DLD1 (cell line): ENCODE measurements around the gene HDAC9.

ENCODE experiments used
- in situ Hi-C: cut with HindIII; loops from 2 replicates; pipeline ENCODE4 v1.10.0; 2017; ENCODE audit warnings: low sequenced_read_pairs

Gene HDAC9

GRCh38 chr7:18495412-18496340 lies at the start of gene HDAC9:
Gene HDAC9, plus strand, starts transcription at chr7:18495749. Its CDS starts 554 bp downstream, at chr7:18496303.
- in situ Hi-C loops = no loop called here

DNA sequence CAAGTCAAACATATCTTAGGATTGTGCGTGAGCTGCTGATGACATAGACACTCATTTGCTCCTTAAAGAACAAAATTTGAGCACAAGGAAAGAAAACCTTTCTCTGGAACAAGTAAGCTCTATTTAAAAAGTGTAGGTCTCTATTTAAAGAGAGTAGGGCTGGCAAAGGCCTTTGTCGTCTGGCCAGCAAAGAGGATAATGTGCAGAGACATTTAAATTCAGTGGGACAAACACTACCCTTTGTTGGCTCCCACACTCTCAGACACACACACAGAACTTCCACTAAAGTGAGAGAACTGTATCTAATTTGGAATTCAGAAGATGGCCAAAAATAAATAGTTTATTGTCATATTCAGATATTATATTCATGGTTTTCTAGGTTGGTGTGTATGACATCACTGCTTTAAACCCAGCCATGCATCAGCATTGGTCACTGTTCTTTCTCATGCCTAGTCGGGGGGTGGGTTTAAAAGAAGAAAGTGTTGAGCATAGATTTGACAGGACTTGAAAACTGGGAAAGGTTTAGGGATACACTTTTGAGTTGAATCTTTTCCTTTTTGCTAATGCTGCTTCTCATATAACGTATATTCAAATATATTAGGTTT lies 49.5 kb upstream of the HDAC9 start:
- in situ Hi-C loops = no loop called here

- in situ Hi-C loops = no loop called here
These were observed 45.5 kb upstream of the HDAC9 start for GRCh38 chr7:18450019-18450418.

GRCh38 chr7:18455606-18456005 lies 39.9 kb upstream of the HDAC9 start:
- in situ Hi-C loops = no loop called here

DNA sequence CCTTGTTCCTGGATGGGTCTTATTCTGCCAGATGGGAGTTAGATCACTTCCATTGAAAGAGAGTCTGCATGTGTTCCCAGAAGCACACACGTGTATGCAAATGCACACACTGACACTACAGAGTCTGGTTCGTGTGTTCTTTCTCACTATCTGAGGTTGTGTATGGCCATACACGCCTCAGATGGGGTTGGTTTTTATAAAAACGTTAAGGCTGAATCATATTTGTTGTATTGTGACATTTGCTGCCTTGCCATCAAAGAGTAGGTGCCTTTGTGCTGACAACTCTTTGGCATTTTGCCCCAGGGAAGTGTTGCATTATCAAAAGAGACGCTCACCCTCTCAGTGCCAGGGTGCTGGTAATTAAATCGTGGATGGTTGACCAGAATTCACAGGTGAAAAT lies 37.7 kb upstream of the HDAC9 start:
- in situ Hi-C loops = no loop called here

DNA sequence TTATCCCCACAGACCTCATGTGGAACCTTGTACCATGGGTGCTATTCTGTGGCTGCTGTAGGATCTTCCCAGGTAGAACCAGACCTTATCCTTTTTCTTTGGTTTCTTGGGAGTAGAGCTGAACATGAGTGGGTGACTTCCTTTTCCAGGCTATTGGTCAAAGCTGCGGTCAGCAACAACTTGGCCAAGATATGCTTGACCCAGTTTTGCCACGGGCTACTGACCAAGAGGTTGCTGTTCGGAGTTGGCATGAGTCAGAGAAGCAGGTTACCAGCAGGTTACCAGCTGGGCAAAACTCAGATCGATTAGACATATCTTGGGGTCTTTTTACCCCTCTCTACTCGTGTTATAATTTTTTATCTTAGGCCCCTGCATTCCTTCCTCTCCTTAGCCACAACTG lies 36.7 kb upstream of the HDAC9 start:
- in situ Hi-C loops = no loop called here

DNA sequence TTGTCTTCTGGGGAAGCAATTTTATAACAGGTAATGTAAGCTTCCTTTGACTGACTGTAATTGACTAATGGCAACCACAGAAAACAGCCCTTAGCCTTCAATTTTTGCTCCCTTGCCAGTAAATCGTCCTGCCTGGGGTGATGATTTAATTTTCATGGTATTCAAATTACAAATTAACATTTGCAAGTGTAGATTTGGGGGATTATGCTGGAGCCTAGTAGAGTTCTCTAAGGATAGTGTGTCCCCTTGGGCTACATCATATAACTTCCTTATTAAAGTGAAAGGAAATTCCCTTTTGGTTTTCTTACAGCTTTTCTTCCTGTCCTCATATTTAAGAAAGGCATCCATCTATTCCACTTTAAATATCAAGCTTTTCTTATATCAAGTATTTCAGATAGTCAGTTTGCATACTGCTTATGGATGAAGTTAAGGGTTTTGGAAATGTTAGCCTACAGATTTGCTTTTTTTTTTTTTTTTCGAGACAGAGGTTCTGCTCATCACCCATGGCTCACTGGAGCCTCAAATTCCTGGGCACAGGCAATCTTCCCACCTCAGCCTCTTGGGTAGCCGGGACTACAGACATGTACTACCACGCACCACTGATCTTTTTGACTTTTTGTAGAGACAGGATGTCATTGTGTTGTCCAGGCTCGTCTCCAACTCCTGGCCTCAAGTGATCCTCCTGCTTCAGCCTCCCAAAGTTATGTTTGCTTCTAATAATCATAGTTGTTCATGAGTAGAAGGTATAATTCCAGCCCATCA lies 35.9 kb upstream of the HDAC9 start:
- in situ Hi-C loops = no loop called here

GRCh38 chr7:18461785-18462467 lies 33.6 kb upstream of the HDAC9 start:
- in situ Hi-C loops = no loop called here

DNA sequence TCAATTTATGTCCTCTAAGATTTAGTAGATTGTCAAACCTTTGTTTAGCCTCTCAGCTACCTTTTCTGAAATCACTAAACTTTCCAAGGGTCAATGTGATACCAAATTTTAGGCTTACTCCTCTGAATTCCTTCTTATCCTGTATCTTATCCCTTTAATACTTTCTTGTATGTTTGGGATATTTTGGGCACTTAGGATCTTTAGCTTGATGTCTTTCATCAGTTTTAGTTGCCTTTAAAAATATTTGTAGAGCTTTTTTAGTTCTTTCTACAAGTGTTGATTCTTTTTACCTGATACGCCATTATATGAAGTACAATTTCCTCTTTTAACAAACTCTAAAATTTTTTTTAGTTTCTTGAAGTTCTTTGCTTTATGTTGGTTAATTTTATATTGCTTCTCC lies 30.7 kb upstream of the HDAC9 start:
- in situ Hi-C loops = no loop called here

GRCh38 chr7:18467011-18467410 lies 28.5 kb upstream of the HDAC9 start:
- in situ Hi-C loops = no loop called here

DNA sequence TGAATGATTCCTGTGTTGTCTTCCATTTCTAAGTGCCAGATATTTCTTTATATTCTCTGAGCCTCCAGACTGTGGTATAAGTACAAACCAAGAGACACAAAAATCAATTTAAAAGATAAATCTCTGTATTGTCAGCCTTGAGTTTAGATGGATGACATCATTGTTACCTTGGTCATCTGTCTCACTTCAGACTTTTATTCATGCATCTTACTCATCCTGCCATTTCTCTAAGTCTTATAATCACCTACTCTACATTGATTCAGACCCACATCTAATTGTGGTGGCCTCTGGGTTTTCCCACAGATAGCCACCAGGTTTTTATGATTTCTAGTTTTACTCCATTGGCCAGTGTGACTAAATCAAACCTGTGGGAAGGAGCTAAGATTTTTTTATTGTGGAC lies 26.8 kb upstream of the HDAC9 start:
- in situ Hi-C loops = no loop called here

DNA sequence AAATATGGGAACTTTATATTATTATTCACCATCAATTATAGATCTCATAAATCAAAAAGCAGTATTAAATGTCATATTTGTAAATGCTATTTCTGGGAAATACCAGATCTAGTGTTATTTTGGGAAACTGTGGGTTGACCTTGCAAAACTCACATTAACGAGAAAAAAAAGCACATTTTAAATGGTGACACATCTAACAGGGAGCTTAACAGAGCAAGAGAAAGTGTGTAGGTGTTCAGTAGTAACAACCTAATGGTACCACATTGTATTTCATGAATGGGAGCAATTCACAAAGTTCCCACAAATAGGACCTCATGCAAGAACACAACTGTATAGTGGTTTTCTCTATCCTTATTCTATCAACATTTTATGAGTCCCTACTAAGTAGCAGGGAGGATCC lies 26.2 kb upstream of the HDAC9 start:
- in situ Hi-C loops = no loop called here

- in situ Hi-C loops = no loop called here
These were observed 23.9 kb upstream of the HDAC9 start for GRCh38 chr7:18471476-18472160.

GRCh38 chr7:18472161-18472483 lies 23.4 kb upstream of the HDAC9 start:
- in situ Hi-C loops = no loop called here

- in situ Hi-C loops = no loop called here
These were observed 22.4 kb upstream of the HDAC9 start for GRCh38 chr7:18473119-18473518.

DNA sequence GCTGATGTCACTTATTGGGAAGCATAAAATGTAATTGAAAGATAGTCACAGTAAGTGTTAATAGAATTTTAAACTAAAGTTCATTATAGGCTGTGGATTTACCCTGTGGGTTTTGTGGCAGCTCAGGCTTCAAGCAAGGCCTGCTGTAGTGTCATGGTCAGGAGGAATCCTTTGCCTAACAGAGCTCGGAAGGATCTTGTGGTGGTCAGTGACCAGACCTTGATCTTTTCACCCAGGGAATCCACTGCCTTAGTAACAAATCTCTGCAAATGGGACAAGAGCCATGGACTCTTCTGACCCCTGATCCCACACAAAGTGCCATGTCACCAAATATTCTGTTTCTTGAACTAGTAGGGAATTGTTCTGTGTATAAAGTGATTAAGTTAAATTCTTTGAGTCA lies 20.6 kb upstream of the HDAC9 start:
- in situ Hi-C loops = no loop called here

GRCh38 chr7:18475488-18475887 lies 20.1 kb upstream of the HDAC9 start:
- in situ Hi-C loops = no loop called here

DNA sequence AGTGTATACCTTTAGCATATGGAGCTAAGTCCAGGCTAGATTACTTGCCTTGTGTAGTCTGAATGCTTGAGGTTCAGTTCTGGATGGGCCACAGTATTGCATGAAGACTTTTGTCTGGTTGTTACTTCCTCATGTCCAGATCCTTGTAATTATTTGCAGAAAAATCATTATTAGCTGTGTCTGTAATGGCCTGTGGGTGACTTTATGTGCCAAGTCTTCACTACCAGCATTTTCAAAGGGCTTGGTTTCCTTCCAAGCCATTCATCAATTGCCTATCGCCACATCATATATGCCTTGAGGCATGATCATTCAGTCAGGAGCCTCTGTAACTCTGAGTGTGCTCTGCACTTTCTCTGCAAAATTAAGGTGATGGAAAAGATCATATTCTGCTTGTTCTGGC lies 13.8 kb upstream of the HDAC9 start:
- in situ Hi-C loops = no loop called here

- in situ Hi-C loops = no loop called here
These were observed 7.5 kb upstream of the HDAC9 start for GRCh38 chr7:18488049-18488448.

DNA sequence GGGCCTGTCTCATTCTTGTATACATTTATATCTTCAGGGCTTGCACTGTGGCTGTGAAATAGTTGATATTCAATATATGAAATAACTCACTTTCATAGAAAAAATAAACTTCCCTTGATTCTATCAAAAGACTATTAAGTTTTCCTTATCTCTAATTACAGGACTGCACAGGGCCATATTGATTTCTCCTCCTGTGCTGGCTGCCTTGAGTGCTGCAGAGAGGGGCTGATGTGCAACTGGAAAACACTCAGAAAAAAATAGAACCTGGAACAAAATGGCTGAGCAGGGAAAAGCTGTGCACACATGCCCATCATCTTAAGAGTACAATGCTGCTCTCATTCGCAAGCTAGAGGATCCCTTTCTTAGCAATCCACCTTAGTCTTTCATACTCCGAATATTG lies 5.9 kb upstream of the HDAC9 start:
- in situ Hi-C loops = no loop called here

GRCh38 chr7:18491871-18492270 lies 3.7 kb upstream of the HDAC9 start:
- in situ Hi-C loops = no loop called here
